Measurements from ENCODE around the gene CFLAR.

The CFLAR gene

DNA sequence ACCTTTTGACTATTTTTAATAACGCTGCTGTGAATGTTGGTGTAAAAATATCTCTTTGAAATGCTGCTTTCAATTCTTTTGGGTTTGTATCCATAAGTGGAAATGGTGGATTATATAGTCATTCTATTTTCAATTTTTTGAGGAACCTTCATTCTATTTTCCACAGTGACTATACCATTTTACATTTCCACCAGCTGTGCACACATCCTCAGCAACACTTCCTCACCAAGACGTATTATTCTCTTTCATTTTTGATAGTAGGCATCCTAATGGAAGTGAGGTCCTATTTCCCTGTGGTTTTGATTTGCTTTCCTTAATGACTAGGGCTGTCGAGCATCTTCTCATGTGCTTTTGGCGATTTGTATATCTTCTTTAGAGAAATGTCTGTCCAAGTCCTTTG, 81.8 kb downstream of the CFLAR start:
- Mint-ChIP-seq H3K9me3 (no peaks in the 10 kb centered on the region), H3K36me3 (ENCODE audit: low read depth) (peaks cover 54% of the 10 kb centered on the region), H3K27ac (no peak overlapping the region), H3K27me3 (no peaks in the 10 kb centered on the region), H3K4me1 (ENCODE audit: low read depth) (peaks cover 54% of the 10 kb centered on the region), H3K4me3 (no peak overlapping the region)

DNA sequence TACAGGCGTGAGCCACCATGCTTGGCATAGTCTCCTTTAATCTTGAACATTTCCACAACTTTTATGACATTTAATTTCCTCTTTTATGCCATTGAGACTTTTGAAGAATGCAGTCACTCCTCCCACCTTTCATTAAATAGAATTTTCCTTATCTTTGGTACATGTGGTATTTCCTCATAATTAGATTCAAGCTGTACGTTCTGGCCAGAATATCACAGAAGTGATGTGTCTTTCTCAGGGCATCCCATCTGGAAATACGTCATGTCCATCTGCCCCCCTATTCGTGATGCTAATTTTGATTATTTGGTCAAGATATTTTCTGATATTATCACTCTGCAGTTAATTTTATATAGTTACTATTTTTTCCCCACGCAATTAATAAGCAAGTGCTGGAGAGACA, 83.9 kb downstream of the CFLAR start:
- H3K36me3 Mint-ChIP-seq (ENCODE audit: low read depth): peaks cover 46% of the 10 kb centered on the region
- no peak overlapping the region for H3K27ac Mint-ChIP-seq
- H3K27me3 Mint-ChIP-seq: no peaks in the 10 kb centered on the region
- H3K9me3 Mint-ChIP-seq: no peaks in the 10 kb centered on the region
- H3K4me1 Mint-ChIP-seq (ENCODE audit: low read depth): peaks cover 40% of the 10 kb centered on the region
- H3K4me3 Mint-ChIP-seq: no peak overlapping the region

DNA sequence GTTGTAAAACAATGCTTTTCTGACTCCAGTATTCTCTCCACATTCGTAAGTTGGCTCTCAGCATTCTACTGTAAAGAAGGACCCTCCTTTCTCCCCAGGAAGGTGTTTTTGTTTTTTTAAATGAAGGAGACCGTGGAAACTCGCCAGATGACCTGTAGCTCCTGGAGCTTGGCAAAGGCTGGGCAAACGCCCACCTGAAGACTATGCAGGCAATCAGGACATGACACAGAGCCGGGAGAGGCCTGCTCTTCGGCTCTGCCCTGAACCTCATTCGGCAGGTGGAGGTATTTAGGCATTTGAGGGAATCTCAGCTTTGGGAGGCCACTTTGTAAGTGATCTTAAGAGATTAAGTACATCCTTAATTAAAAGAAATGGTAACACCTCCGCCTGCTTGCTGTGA, 84.4 kb downstream of the CFLAR start:
- Mint-ChIP-seq H3K4me3 (no peak overlapping the region), H3K9me3 (no peaks in the 10 kb centered on the region), H3K4me1 (ENCODE audit: low read depth) (peaks cover 40% of the 10 kb centered on the region), H3K36me3 (ENCODE audit: low read depth) (peaks cover 46% of the 10 kb centered on the region), H3K27me3 (no peaks in the 10 kb centered on the region), H3K27ac (no peak overlapping the region)

DNA sequence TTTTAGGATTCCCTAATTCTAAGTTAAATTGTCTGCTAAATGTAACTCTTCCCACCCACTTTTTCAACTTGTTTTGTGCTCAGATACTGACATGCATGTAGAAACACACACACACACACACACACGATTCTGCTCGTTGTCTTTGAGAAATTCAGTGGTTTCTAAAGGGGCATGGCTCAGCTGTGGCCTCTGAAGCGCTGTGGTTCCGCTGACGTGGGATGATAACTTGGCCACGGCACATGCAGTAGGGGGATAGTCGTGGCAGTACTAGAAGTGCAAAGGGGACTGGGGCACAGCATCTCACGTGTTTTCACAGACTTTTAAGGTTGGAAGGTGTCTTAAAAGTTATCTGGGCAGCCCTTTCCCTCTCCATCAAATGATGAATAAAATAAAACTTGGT, 85.4 kb downstream of the CFLAR start:
- Mint-ChIP-seq H3K36me3 (ENCODE audit: low read depth) (peaks cover 45% of the 10 kb centered on the region), H3K27ac (no peak overlapping the region), H3K4me3 (no peak overlapping the region), H3K4me1 (ENCODE audit: low read depth) (peaks cover 38% of the 10 kb centered on the region), H3K27me3 (no peaks in the 10 kb centered on the region), H3K9me3 (no peaks in the 10 kb centered on the region)

DNA sequence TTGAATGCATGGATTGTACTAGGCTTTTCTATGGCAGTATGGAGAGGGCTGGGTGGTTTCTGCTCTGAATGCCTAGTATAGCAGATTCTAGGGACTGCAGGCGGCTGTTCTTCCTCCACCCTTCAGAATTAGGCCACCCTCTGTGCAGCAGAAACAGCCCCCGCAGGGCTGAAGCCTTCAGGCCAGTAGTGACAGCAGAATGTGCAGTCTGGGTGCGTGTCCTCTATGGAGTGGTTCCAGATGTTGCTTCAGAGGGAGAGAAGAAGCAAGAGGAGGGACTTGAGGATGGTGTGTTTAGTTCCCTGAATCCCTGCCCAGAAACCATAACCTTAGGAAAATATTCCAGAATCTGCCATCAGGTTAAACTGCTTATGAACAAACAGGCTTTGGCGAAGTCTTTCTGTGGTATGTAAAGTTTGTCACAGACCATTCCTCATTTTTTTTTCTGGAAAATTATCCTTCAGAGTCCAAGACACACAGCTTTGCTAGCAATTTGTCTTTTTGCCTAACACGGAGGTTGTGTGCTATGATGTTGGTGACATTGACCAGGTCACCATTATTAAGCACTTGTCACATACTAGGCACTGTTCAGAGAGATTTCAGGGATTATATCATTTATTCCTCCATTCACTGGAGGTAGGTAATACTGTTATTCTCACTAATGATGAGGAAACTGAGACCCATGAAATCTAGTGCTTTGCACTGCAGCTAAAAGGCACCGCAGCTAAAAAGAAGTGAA, 88.1 kb downstream of the CFLAR start:
- Mint-ChIP-seq H3K4me3 (no peak overlapping the region), H3K4me1 (ENCODE audit: low read depth) (peaks cover 39% of the 10 kb centered on the region), H3K36me3 (ENCODE audit: low read depth) (peaks cover 41% of the 10 kb centered on the region), H3K9me3 (no peaks in the 10 kb centered on the region), H3K27me3 (no peaks in the 10 kb centered on the region), H3K27ac (no peak overlapping the region)

DNA sequence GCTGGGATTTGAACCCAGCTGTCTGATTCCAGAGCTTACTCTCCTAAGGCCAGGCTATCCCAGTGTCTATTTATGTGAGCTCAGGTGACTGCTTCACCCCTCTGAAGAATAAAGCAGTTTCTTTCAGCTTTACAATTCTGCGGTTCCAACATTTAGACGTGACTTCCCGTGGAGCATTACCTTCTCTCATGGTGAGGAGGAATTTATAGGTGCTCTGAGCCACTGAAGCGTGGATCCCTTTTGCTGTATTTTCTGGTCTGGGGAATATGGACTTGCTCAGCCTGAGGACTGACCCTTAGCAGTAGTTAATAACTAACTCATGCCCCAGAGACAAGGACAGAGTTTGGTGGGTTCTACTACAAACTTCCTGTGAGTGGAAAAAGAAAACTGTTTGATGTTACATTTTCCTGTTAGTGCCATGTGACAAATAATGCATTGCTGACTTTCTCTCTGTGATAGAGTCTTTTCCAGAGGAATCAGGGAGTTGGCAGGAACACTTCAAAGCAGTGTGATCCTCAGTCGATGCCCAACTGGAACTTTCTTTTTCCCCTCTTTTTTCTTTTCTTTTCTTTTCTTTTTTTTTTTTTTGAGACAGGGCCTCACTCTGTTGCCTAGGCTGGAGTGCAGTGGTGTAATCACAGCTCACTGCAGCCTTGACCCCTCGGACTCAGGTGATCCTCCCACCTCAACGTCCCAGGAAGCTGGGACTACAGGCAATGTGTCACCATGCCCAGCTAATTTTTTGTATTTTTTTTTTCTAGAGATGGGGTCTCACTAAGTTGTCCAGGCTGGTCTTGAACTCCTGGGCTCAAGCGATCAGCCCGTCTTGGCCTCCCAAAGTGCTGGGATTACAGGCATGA, 88.9 kb downstream of the CFLAR start:
- Mint-ChIP-seq H3K9me3 (no peaks in the 10 kb centered on the region), H3K4me3 (no peak overlapping the region), H3K27ac (no peak overlapping the region), H3K27me3 (no peaks in the 10 kb centered on the region), H3K4me1 (ENCODE audit: low read depth) (peaks cover 43% of the 10 kb centered on the region), H3K36me3 (ENCODE audit: low read depth) (peaks cover 45% of the 10 kb centered on the region)

DNA sequence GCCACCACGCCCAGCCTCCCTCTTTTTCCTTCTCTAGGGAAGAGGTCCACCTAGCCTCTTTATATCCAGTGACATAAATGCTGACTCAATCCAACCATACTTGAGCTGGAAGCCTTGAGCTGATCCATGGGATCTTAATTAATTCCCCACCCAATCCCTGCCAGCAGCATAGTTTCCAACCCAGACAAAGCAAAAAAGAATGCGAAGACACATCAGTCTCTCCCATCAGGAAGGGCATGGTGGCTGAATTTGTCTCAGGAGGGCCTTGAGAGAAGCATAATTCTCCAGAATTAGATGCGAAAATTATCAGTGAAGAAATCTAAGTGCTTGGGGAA, 89.5 kb downstream of the CFLAR start:
- H3K27ac Mint-ChIP-seq: no peak overlapping the region
- H3K36me3 Mint-ChIP-seq (ENCODE audit: low read depth): peaks cover 44% of the 10 kb centered on the region
- H3K4me3 Mint-ChIP-seq: no peak overlapping the region

DNA sequence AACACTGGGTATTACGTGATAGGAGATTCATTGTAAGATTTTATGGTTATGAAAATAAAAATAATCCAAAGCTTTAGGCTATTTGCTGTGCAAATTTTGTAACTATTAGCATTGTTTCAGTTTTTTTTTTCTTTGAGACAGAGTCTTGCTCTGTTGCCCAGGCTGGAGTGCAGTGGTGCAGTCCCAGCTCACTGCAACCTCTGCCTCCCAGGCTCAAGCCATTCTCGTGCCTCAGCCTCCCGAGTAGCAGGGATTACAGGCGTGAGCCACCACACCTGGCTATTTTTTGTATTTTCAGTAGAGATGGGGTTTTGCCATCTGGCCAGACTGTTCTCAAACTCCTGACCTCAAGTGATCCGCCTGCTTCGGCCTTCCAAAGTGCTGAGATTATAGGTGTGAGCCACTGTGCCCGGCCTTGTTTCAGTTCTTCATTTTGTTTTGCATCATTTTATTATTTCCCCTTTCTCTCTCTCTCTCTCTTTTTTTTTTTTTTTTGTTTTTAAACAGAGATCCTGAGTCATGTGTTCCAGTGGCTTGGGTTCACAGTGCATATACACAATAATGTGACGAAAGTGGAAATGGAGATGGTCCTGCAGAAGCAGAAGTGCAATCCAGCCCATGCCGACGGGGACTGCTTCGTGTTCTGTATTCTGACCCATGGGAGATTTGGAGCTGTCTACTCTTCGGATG, 92.7 kb downstream of the CFLAR start:
- Mint-ChIP-seq H3K27me3 (no peaks in the 10 kb centered on the region), H3K27ac (peak overlapping the region; percentile 6), H3K36me3 (ENCODE audit: low read depth) (peaks cover 39% of the 10 kb centered on the region), H3K4me1 (ENCODE audit: low read depth) (peaks cover 32% of the 10 kb centered on the region), H3K4me3 (no peak overlapping the region), H3K9me3 (no peaks in the 10 kb centered on the region)

More for the DNA sequence above, 89.5 kb downstream of the CFLAR start:
- Mint-ChIP-seq H3K27me3 (no peaks in the 10 kb centered on the region), H3K9me3 (no peaks in the 10 kb centered on the region), H3K4me1 (ENCODE audit: low read depth) (peaks cover 40% of the 10 kb centered on the region)

DNA sequence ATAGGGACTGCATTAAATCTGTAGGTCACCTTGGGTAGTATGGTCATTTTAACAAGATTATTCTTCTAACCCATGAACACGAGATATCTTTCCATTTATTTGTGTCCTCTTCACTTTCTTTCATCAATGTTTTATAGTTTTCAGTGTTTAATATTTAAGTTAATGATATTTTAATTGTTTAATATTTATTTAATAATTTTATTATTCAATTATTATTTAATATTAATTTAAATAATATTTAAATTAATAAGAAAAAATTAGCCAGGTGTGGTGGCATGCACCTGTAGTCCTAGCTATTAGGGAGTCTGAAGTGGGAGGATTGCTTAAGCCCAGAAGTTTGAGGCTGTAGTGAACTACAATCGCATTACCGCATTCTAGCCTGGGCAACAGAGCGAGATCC, 100.0 kb downstream of the CFLAR start:
- Mint-ChIP-seq H3K9me3 (no peaks in the 10 kb centered on the region), H3K27me3 (no peaks in the 10 kb centered on the region), H3K27ac (no peak overlapping the region), H3K4me3 (no peak overlapping the region), H3K4me1 (ENCODE audit: low read depth) (peaks cover 44% of the 10 kb centered on the region), H3K36me3 (ENCODE audit: low read depth) (peaks cover 22% of the 10 kb centered on the region)

DNA sequence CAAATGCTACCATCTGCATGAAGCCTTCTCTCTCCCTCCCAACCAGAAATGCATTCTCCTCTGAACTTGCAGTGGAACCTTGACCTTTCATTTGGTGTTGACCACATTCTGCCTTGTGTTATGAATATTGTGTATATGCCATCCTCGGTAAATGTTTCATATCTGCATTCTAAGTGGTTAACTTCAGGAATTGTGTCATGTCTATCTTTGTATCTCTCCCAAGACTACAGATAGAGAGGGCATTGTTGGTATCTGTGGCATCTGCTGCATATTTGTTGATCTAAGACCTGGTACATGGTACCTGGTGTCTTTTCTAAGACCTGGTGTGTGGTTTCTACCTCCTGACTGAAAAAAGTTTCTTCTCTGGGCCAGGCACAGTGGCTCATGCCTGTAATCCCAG, 101.0 kb downstream of the CFLAR start:
- no peak overlapping the region for H3K4me3 Mint-ChIP-seq
- no peak overlapping the region for H3K27ac Mint-ChIP-seq
- peaks cover 16% of the 10 kb centered on the region for H3K36me3 Mint-ChIP-seq (ENCODE audit: low read depth)
- no peaks in the 10 kb centered on the region for H3K27me3 Mint-ChIP-seq
- peaks cover 52% of the 10 kb centered on the region for H3K4me1 Mint-ChIP-seq (ENCODE audit: low read depth)
- H3K9me3 Mint-ChIP-seq: no peaks in the 10 kb centered on the region

DNA sequence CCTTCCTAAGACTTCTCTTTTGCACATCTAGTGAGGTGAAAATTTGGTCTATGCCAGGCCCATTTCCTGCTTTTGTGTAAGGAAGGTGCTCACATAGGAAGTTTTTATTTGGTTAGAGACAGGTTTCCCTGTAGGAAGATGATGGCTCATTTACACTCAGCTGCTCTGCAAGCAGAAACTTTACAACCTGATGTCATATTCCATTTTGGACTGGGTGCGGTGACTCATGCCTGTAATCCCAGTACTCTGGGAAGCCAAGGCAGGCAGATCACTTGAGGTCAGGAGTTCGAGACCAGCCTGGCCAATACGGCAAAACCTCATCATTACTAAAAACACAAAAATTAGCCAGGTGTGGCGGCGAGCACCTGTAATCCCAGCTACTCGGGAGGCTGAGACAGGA, 102.8 kb downstream of the CFLAR start:
- Mint-ChIP-seq H3K27me3 (no peaks in the 10 kb centered on the region), H3K4me3 (no peak overlapping the region), H3K27ac (no peak overlapping the region), H3K4me1 (ENCODE audit: low read depth) (peaks cover 62% of the 10 kb centered on the region), H3K9me3 (no peaks in the 10 kb centered on the region), H3K36me3 (ENCODE audit: low read depth) (peaks cover 16% of the 10 kb centered on the region)

DNA sequence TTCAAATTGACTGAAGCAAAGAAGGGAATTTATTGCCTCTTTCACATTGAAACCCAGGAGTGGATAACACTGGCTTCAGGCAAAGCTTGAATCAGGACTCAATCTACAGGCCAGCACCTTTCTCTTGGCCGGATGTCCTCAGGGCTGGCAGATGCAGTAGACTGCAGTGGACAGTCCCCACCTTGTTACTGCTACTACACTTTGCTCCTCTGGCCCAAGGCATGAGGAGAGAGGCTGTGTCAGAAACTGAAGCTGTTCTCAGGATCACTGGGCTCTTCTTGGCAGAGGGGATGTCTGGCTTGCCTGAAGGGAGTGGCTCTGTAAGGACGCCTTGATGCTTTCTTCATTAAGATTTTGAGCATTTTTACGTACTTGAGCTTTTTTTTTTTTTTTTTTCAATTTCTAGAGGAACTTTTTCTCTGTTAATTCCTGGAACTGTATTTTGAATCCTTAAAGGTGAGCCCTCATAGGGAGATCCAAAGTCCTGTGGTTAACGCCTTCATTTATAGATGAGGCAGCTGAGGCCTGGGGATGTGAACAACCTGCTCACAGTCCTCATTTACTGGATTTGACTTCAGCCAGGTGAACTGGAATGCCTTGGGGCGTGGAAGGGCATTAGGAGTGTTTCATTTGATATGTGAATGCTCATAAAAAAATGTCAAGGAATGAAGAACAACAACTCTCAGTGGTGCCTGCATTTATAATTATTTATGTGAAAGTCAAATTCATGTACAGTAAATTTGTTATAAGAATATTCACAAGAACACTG, 103.5 kb downstream of the CFLAR start:
- H3K4me1 Mint-ChIP-seq (ENCODE audit: low read depth): peaks cover 62% of the 10 kb centered on the region
- H3K36me3 Mint-ChIP-seq (ENCODE audit: low read depth): peaks cover 16% of the 10 kb centered on the region
- no peaks in the 10 kb centered on the region for H3K9me3 Mint-ChIP-seq
- no peak overlapping the region for H3K4me3 Mint-ChIP-seq
- H3K27me3 Mint-ChIP-seq: no peaks in the 10 kb centered on the region
- peak overlapping the region; percentile 71 for H3K27ac Mint-ChIP-seq

DNA sequence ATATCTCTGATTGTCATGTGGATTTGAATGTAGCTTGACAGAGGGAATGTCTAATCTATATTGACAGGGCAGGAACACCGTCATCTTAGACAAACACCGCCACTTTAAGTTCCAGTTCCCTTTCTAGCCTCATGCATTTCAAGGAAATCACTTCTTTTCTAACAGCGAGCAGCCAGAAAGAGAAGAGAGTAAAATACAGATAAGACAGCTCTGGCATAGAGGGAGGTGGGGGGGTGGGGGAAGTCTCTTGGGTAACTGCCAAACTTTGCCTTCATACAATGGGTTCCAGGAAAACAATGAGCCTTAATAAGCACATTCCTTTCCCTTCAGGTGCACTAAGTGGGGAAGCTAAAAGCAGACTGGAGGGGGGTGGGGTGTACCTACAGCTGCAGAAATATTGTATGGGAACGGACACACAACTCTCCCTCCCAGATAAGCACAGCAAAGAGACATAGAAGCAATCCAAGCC, 104.2 kb downstream of the CFLAR start:
- peak overlapping the region; percentile 71 for H3K27ac Mint-ChIP-seq
- no peak overlapping the region for H3K4me3 Mint-ChIP-seq
- no peaks in the 10 kb centered on the region for H3K27me3 Mint-ChIP-seq
- peaks cover 14% of the 10 kb centered on the region for H3K36me3 Mint-ChIP-seq (ENCODE audit: low read depth)
- peaks cover 59% of the 10 kb centered on the region for H3K4me1 Mint-ChIP-seq (ENCODE audit: low read depth)
- H3K9me3 Mint-ChIP-seq: no peaks in the 10 kb centered on the region
